Choroid plexus epithelial cell (primary cell): Measurements from ENCODE around the gene EXOC4.

Source experiments
- DNase-seq: peaks from one replicate; pipeline ENCODE4 v3.0.0-alpha.2; 2010; ENCODE audit warnings: low read depth
- H3K4me3 ChIP-seq: 2 replicates; pipeline ENCODE4 v1.5.1; 2011; ENCODE audit warnings: low read depth, mild to moderate bottlenecking, control low read depth, low read length, moderate library complexity
- TF ChIP-seq, protein P1 (sequence below): conservative IDR thresholded peaks from 2 replicates; pipeline ENCODE4 v1.5.1; 2011; ENCODE audit warnings: low read depth, mild to moderate bottlenecking, control low read depth, inconsistent platforms, low read length, moderate library complexity

Gene EXOC4

DNA sequence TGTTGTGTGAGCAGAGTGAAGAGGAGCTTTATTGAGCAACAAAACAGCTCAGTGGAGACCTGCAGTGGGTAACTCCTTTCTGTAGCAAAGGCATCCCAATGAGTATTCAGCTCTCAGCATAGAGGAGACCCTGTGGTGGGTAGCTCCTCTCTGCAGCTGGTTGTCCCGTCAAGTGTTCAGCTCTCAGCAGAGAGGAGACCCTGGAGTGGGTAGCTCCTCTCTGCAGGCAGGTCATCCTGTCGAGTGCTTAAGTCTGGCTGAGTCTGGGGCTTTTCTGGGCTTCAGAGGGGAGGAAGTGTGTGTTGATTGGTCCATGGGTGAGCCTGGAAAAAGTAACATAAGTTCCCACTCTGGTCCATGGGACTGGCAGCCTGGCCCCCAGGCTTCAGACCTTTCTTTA, 702.3 kb downstream of the EXOC4 start:
- H3K4me3 ChIP-seq = no peak overlapping the region
- TF ChIP-seq, protein P1, sequence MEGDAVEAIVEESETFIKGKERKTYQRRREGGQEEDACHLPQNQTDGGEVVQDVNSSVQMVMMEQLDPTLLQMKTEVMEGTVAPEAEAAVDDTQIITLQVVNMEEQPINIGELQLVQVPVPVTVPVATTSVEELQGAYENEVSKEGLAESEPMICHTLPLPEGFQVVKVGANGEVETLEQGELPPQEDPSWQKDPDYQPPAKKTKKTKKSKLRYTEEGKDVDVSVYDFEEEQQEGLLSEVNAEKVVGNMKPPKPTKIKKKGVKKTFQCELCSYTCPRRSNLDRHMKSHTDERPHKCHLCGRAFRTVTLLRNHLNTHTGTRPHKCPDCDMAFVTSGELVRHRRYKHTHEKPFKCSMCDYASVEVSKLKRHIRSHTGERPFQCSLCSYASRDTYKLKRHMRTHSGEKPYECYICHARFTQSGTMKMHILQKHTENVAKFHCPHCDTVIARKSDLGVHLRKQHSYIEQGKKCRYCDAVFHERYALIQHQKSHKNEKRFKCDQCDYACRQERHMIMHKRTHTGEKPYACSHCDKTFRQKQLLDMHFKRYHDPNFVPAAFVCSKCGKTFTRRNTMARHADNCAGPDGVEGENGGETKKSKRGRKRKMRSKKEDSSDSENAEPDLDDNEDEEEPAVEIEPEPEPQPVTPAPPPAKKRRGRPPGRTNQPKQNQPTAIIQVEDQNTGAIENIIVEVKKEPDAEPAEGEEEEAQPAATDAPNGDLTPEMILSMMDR = no peak
- no peak for DNase-seq

DNA sequence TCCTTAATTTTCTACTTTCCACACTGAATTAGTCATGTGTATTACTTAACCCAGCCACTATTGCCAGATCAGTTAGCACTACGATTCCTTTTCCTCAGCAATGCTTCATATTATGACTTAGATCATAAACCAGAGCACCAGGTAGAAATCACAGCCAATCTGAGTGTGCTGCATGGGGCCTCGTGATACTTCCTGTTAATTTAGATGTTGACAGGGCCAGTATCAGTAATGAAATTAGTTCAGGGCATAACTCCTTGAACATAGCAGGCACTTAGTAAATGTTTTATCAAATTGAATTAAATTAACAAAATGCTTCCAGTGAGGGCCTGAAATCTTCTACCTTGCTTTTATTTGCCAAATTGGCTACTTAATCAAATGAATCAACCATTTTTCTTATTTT, 705.0 kb downstream of the EXOC4 start:
- TF ChIP-seq, protein P1 = no peak
- no peak for DNase-seq
- no peak overlapping the region for H3K4me3 ChIP-seq

DNA sequence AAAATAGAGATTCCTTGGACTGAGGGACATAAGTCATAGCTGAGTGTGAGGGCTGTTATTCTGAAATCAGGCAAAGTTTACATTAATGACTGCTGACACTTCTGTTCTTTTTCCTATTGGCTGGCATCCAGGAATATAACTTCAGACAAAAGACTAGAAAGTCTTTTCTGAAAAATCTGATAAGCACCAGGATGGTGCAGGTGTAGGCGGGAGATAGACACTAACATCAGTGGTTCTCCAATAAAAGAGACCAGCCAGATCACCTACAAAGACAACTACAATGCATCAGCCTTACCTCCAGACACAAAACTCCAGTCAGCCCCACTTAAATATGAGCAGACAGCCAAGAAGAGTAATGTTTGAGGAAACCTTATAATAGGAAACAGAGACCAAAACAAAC, 705.9 kb downstream of the EXOC4 start:
- H3K4me3 ChIP-seq = no peak overlapping the region
- TF ChIP-seq, protein P1 = no peak
- DNase-seq = no peak

DNA sequence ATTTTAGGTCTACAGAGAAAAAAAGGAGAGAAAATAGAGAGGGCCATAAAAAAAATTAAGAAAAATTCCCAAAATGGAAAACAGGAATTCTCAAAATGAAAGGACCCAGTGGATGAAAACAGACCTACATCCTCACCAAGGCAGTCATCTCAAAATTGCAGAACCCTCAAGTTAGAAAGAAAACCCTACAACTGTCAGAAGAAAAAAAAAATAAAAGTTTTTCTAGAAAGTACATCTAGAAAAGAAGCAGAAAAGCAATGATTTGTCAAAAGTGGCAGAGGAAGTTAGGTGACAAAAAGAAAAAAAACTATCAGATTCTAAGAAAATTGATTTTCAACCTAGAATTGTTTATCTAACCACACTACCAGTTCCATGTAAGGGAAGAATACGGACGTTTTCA, 706.6 kb downstream of the EXOC4 start:
- DNase-seq = no peak
- TF ChIP-seq, protein P1 = no peak
- no peak overlapping the region for H3K4me3 ChIP-seq

DNA sequence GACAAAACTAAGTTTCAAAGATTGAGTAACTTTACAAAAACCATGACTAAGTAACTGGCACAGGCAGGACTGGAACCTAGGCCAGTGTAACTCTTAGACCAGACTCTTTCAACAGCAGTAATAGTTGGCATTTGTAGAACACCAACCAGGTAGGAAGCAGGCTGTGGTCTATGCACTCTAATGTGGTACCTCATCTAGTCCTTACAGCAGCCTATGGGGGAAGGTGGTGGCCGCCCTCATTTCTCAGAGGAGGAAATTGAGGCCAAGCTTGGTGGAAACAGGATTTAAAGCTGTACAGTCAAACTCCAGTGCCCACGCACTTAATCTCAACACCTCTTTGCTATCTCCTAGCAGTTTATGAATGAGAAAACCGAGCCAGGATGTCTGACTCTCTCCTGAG, 708.8 kb downstream of the EXOC4 start:
- DNase-seq = no peak
- TF ChIP-seq, protein P1 = no peak
- H3K4me3 ChIP-seq = no peak overlapping the region

DNA sequence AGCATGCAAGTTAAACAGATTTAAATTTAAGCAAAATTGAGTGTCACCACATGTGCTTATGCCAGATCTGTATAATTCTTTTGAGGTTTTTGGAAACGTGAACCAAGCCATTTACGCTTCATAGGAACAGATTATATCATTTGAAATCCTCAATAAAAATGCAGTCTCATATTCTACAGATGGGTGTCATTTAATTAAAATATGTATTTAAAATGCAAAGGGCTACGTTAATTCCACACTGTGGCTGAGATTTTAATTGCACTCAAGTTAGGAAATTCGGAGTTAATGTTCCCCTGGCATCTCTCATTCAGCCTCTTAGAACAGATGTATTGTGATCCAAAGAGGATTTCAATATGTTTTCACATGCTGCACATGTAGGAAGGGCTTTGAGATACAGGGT, 709.8 kb downstream of the EXOC4 start:
- TF ChIP-seq, protein P1 = no peak
- no peak for DNase-seq
- no peak overlapping the region for H3K4me3 ChIP-seq

DNA sequence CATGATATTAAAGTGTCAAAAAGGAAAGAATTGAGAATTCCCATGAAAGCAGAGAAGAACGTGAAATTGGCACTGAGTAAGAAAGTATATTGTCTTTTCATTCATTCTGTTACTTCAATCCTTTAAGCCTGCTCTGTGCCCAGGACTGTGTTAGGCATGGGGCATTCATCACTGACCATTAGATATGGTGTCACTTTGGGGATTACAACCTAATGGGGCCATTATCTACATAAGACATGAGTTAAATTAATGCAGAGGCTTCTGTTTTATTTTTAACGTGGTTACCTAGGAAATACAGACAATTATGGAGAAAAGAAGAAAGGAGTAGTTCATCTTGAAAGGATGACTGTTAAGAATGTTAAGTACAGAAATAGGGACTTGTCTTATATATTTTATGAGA, 710.8 kb downstream of the EXOC4 start:
- no peak overlapping the region for H3K4me3 ChIP-seq
- DNase-seq = no peak
- TF ChIP-seq, protein P1 = no peak
